Adipocyte (in vitro differentiated cells): Measurements from ENCODE around the gene CLEC5A.
"Not testable (repeated sequence)": the region's sequence is repeated elsewhere in the genome, so short reads cannot be mapped to it uniquely, and the experiment has no call there.

Source experiments
- DNase-seq: peaks from one replicate; pipeline ENCODE4 v3.0.0-alpha.2; 2015; ENCODE audit warnings: low read depth
- H3K27me3 ChIP-seq: replicated peaks from 2 replicates; pipeline ENCODE4 v1.7.0; 2013; ENCODE audit warnings: mild to moderate bottlenecking, low read length, moderate library complexity; ENCODE audit not compliant: control insufficient read depth, insufficient read depth
- H3K36me3 ChIP-seq: 2 replicates; pipeline ENCODE4 v1.7.0; 2013; ENCODE audit warnings: low read length, mild to moderate bottlenecking, moderate library complexity; ENCODE audit not compliant: control insufficient read depth, insufficient read depth, severe bottlenecking
- H3K4me1 ChIP-seq: 2 replicates; pipeline ENCODE4 v1.7.0; 2013; ENCODE audit warnings: mild to moderate bottlenecking, low read length, moderate library complexity; ENCODE audit not compliant: control insufficient read depth, insufficient read depth
- H3K4me3 ChIP-seq: 2 replicates; pipeline ENCODE4 v1.7.0; 2013; ENCODE audit warnings: mild to moderate bottlenecking, low read length, moderate library complexity
- H3K9ac ChIP-seq: 2 replicates; pipeline ENCODE4 v1.7.0; 2013; ENCODE audit warnings: mild to moderate bottlenecking, low read length, moderate library complexity
- H3K9me3 ChIP-seq: 2 replicates; pipeline ENCODE4 v1.7.0; 2013; ENCODE audit warnings: mild to moderate bottlenecking, low read length, moderate library complexity; ENCODE audit not compliant: control insufficient read depth

Gene CLEC5A

DNA sequence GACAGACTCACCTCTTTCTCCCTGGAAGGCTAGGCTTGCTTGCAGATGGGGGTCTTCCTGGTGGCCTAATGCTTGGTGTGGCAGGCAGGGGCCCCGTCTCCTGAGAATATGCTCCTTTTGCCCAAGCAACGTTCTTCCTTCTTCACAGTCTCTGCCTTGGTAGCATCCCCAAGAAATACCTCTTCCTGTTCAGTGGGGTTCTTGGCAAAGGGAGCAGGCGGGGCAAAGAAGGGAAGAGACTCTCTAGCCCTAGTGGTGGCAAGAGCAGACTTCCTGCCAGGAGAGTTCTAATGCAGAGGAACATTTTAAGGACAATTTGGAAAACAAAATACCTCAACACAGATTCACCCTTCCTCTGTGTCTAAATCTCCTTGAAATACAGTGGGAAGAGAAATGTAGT is at the start of gene CLEC5A:
CLEC5A (minus strand) TSS at position 179 of the 400 bp plus-strand sequence. CDS start 682 bp downstream, outside the sequence.
- no peaks in the 10 kb centered on the region for H3K4me1 ChIP-seq
- H3K36me3 ChIP-seq, result no peaks in the 10 kb centered on the region
- DNase-seq, result no peak
- H3K9ac ChIP-seq, result no peak within 1 kb of the TSS
- H3K9me3 ChIP-seq, result peaks cover 6% of the 10 kb centered on the region
- H3K27me3 ChIP-seq, result no peaks in the 10 kb centered on the region
- H3K4me3 ChIP-seq, result no peak within 1 kb of the TSS

DNA sequence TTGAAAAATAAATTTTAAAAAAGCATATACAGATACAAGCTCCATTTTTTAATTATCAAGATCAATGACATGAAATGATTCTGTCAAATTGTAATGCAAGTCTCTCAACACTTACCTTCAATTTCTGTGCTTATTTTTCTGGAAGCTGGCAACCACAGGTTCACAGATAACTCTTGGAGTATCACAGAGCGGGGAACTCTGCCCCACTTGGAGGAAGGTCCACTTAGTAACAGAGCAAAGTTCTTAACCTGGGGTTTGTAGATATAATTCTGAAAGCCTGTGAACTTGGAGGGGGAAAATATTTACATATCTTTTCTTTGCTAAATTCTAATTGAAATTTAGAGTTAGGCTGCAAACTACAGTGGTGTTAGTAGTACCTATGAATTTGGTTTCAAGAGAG is 46.6 kb upstream of the CLEC5A start:
- DNase-seq, result no peak
- H3K27me3 ChIP-seq, result no peaks in the 10 kb centered on the region
- no peaks in the 10 kb centered on the region for H3K4me1 ChIP-seq
- no peak overlapping the region for H3K9ac ChIP-seq
- H3K9me3 ChIP-seq, result no peaks in the 10 kb centered on the region
- no peak overlapping the region for H3K4me3 ChIP-seq
- no peaks in the 10 kb centered on the region for H3K36me3 ChIP-seq

DNA sequence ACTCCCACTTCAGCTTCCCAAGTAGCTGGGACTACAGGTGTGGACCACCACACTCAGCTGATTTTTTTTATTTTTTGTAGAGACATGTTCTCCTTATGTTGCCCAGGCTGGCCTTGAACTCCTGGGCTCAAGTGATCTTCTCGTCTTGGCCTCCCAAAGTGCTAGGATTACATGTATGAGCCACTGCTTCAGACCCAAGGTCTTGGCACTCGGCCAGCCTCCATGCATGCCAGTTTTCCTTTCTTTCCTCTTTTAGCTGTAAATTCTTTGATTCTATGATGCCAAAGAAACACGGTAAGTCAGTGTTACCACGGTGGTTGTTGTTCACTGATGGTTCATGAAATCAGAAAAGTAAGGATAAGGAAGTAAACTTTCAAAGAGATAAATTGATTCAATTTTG is 45.9 kb upstream of the CLEC5A start:
- no peak overlapping the region for H3K4me3 ChIP-seq
- H3K36me3 ChIP-seq, result no peaks in the 10 kb centered on the region
- H3K9me3 ChIP-seq, result no peaks in the 10 kb centered on the region
- no peak overlapping the region for H3K9ac ChIP-seq
- no peak for DNase-seq
- no peaks in the 10 kb centered on the region for H3K27me3 ChIP-seq
- no peaks in the 10 kb centered on the region for H3K4me1 ChIP-seq

DNA sequence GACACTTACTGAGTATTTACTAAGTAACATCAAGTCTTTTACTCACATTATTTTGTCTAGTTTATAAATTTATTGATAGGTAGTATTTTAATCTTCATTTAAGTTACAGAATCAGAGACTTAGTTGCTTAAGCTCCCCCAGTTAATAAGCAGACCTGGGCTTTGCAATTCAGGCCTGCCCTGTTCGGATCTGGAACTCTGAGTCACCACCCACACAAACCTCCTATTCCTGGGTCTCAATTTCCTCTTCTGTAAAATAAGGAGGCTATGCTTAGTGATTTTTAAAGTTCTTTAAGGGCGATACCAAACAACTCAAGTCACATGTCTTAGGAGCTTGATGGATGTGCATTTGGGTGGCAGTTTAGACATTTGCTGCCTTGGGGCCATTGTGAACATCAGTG is 45.4 kb upstream of the CLEC5A start:
- Histone ChIP-seq H3K36me3 (no peaks in the 10 kb centered on the region), H3K4me3 (no peak overlapping the region), H3K27me3 (no peaks in the 10 kb centered on the region), H3K9ac (no peak overlapping the region), H3K4me1 (no peaks in the 10 kb centered on the region), H3K9me3 (no peaks in the 10 kb centered on the region)
- no peak for DNase-seq

DNA sequence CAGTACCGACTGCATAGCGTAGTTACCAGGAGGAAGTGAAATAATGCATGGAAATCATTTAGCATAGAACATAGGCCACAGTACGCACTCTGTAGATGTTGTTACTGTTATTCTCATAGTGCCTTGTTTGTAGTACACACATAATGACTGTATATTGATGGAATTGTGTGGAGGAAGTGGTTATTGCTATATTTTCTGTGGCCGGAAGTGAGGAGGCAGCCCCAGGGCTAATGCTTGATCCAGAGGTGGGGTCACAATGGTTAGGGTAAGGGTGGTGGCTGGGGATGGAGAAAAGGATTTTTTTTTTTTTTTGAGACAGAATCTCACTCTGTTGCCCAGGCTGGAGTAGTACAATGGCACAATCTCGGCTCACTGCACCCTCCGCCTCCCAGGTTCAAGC is 44.4 kb upstream of the CLEC5A start:
- H3K4me3 ChIP-seq, result no peak overlapping the region
- no peak overlapping the region for H3K9ac ChIP-seq
- H3K9me3 ChIP-seq, result no peaks in the 10 kb centered on the region
- no peaks in the 10 kb centered on the region for H3K27me3 ChIP-seq
- no peaks in the 10 kb centered on the region for H3K4me1 ChIP-seq
- DNase-seq, result no peak
- H3K36me3 ChIP-seq, result no peaks in the 10 kb centered on the region

DNA sequence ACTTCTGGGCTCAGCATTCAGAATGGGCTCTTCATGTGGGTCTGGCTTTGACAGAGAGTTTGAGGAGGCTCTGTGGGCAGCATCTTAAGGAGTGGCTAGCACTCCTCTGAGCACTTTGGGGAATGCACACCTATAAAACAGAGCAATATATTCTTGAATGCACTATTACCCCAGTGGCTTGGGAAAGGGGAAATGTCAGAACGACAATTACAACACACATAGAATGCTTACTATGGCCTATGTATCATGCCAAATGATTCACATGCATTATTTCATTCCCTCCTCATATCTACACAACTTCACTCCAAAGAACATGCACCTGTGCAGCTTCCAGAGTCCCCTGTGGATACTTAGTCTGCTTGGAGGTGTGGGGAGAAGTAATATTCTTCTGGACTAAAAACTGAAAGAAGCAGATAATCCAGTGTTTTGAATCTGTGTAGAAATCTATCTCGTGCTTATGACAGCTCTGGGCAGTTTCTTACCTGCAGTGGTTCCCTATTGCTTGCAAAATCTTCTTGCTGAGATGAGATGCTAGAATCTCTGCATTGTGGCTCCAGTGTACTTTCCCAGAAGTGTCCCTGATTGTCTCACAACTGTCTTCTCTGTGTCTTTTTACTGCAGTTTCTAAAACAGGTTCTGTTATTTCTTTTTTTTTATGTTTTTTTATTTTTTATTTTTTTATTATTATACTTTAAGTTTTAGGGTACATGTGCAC is 43.4 kb upstream of the CLEC5A start:
- Histone ChIP-seq H3K4me1 (no peaks in the 10 kb centered on the region), H3K9me3 (no peaks in the 10 kb centered on the region), H3K36me3 (no peaks in the 10 kb centered on the region), H3K27me3 (no peaks in the 10 kb centered on the region), H3K9ac (no peak overlapping the region), H3K4me3 (no peak overlapping the region)
- DNase-seq, result no peak

DNA sequence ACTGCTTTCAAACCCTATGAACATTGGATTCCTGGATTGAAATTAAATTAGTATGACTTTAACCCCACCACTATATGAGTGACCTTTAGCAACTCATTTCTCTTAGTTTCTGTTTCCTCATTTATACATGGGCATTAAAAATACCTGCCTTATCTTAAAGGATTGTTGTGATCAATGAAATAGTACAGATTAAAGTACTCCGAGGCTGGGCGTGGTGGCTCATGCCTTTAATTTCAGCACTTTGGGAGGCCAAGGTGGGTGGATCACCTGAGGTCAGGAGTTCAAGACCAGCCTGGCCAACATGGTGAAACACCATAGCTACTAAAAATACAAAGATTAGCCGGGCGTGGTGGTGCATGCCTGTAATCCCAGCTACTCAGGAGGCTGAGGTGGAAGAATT is 41.0 kb upstream of the CLEC5A start:
- H3K4me1 ChIP-seq, H3K9ac ChIP-seq, DNase-seq, H3K4me3 ChIP-seq, H3K27me3 ChIP-seq, H3K36me3 ChIP-seq, H3K9me3 ChIP-seq: not testable (repeated sequence)

DNA sequence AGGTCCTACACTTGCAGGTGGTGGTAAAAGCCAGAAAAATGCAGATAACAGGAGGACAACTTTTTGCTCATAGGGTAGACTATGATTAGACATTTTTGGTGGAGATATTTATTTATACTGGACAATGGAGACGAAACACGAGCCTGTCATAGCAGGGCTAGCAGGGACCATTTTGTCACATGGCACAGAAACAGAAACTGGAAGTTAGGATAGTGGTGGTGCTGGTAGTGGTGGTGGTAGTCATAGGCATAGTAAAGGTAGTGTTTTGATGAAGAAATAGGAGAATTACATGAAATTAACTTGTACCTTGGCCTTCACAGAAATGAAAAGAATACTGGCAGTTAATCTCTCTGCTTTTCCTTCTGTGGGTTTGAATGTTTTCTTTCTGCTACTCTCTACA is 40.1 kb upstream of the CLEC5A start:
- no peak for DNase-seq
- Histone ChIP-seq H3K4me1 (no peaks in the 10 kb centered on the region), H3K27me3 (no peaks in the 10 kb centered on the region), H3K4me3 (no peak overlapping the region), H3K36me3 (no peaks in the 10 kb centered on the region), H3K9me3 (no peaks in the 10 kb centered on the region), H3K9ac (no peak overlapping the region)

DNA sequence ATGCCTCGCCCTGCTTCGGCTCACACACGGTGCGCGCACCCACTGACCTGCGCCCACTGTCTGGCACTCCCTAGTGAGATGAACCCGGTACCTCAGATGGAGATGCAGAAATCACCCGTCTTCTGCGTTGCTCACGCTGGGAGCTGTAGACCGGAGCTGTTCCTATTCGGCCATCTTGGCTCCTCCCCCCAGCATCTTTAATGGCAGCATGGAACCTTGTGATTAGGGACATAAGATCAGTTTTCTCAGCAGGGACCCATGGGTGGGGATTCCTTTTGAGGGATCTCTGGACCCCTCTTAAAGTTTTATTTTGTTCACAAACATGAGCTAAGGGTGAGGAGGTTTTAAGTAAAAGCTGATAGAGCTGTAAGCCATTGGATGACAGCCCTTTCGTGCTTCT is 39.2 kb upstream of the CLEC5A start:
- DNase-seq, H3K27me3 ChIP-seq, H3K9ac ChIP-seq, H3K4me3 ChIP-seq, H3K9me3 ChIP-seq, H3K4me1 ChIP-seq, H3K36me3 ChIP-seq: not testable (repeated sequence)

DNA sequence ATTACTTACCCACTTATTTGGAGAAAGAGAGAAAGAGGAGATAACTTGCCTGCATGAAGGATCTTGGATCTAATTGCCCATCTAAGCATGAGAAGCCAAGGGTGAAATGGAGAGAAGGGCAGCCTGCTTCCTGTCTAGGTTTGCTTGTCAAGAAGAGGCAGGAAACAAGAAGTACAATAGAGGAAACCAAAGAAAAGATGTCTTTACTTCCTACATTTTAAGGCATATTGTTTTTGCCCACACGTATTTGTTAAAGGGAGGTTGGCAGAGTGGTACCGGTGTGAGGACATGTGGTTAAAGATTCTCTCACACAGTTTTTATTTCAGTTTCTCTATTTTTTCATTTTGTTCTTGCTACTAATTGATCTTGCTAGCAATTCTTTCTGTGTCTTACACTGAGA is 32.8 kb upstream of the CLEC5A start:
- H3K9me3 ChIP-seq, result no peaks in the 10 kb centered on the region
- no peaks in the 10 kb centered on the region for H3K4me1 ChIP-seq
- H3K9ac ChIP-seq, result no peak overlapping the region
- no peaks in the 10 kb centered on the region for H3K36me3 ChIP-seq
- H3K4me3 ChIP-seq, result no peak overlapping the region
- H3K27me3 ChIP-seq, result no peaks in the 10 kb centered on the region
- no peak for DNase-seq

DNA sequence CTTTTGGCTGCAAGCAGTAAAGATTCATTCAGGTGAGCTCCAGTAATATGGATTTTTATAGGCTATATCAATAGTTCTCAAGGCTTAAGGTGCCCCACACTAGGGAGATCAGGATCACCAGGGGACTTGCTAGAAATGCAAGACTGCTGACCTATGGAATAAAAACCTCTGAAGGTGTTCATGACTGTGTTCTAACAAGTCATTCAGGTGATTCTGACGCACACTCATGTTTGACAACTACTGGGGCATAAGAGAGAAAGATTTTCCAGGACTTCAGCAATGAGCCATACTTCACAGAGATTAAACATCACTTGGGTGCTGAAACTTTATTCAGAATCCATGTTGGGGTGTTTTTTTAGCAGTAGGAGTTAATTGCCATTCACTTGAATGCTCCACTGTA is 31.6 kb upstream of the CLEC5A start:
- H3K4me1 ChIP-seq, result no peaks in the 10 kb centered on the region
- H3K36me3 ChIP-seq, result no peaks in the 10 kb centered on the region
- DNase-seq, result no peak
- H3K9ac ChIP-seq, result no peak overlapping the region
- no peaks in the 10 kb centered on the region for H3K9me3 ChIP-seq
- H3K27me3 ChIP-seq, result no peaks in the 10 kb centered on the region
- H3K4me3 ChIP-seq, result no peak overlapping the region
